Panc1 (cell line): ENCODE measurements around the gene EML6.

Experiments
- POLR2AphosphoS5 ChIP-seq: IDR thresholded peaks from 2 replicates; pipeline ENCODE4 v1.6.1; 2012; ENCODE audit warnings: mild to moderate bottlenecking, low read depth, low read length, moderate library complexity
- SIN3A ChIP-seq: IDR thresholded peaks from 2 replicates; pipeline ENCODE4 v1.6.1; 2012; ENCODE audit warnings: low read depth, mild to moderate bottlenecking, low read length, moderate library complexity, borderline replicate concordance; ENCODE audit not compliant: insufficient read depth
- TF ChIP-seq, protein P1 (sequence below): fragments of 450-650 bp; IDR thresholded peaks from 2 replicates; pipeline ENCODE4 v1.5.1; 2017; ENCODE audit warnings: mild to moderate bottlenecking

DNA sequence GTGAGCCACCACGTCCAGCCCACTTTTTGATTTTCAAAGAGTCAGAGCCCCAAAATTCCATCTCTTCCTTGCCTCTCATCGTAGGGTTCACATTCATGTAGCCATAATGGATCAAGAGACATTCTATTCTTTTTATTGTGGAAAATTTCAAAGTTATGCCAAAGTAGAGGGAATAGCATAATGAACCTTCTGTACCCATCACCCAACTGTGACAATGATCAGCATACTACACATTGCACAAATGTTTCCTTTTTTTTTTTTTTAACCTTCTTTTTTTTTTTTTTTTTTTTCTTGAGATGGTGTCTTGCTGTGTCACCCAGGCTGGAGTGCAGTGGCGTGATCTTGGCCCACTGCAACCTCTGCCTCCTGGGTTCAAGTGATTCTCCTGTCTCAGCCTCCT lies 162.4 kb downstream of the EML6 start:
- TF ChIP-seq, protein P1, sequence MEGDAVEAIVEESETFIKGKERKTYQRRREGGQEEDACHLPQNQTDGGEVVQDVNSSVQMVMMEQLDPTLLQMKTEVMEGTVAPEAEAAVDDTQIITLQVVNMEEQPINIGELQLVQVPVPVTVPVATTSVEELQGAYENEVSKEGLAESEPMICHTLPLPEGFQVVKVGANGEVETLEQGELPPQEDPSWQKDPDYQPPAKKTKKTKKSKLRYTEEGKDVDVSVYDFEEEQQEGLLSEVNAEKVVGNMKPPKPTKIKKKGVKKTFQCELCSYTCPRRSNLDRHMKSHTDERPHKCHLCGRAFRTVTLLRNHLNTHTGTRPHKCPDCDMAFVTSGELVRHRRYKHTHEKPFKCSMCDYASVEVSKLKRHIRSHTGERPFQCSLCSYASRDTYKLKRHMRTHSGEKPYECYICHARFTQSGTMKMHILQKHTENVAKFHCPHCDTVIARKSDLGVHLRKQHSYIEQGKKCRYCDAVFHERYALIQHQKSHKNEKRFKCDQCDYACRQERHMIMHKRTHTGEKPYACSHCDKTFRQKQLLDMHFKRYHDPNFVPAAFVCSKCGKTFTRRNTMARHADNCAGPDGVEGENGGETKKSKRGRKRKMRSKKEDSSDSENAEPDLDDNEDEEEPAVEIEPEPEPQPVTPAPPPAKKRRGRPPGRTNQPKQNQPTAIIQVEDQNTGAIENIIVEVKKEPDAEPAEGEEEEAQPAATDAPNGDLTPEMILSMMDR = no peak
- TF ChIP-seq SIN3A (no peak), POLR2AphosphoS5 (no peak)
